Mesenchymal stem cell (in vitro differentiated cells and primary cell): ENCODE data around the gene MACROD2.
"Not testable (repeated sequence)": the region's sequence is repeated elsewhere in the genome, so short reads cannot be mapped to it uniquely, and the experiment has no call there.

Experiments used
- DNase-seq: peaks from one replicate; pipeline ENCODE4 v3.0.0-alpha.2; 2013
- H2AFZ ChIP-seq: one replicate; pipeline ENCODE4 v1.6.1; 2013; ENCODE audit warnings: low read depth, mild to moderate bottlenecking, control low read depth, inconsistent platforms, low read length, moderate library complexity
- H2AK5ac ChIP-seq: 2 replicates; pipeline ENCODE4 v1.6.1; 2013; ENCODE audit warnings: low read length, moderate library complexity, mild to moderate bottlenecking, inconsistent platforms; ENCODE audit not compliant: severe bottlenecking
- H2BK120ac ChIP-seq: one replicate; pipeline ENCODE4 v1.6.1; 2013; ENCODE audit warnings: low read depth, mild to moderate bottlenecking, inconsistent platforms, low read length, moderate library complexity
- H2BK12ac ChIP-seq, 2 experiments: one replicate each; pipeline ENCODE4 v1.6.1; 2013; ENCODE audit warnings: inconsistent platforms in 2 of 2, low read length in 2 of 2, mild to moderate bottlenecking in 2 of 2, moderate library complexity in 2 of 2, control low read depth in 1 of 2
- H2BK15ac ChIP-seq: one replicate; pipeline ENCODE4 v1.6.1; 2013; ENCODE audit warnings: mild to moderate bottlenecking, low read depth, inconsistent platforms; ENCODE audit not compliant: poor library complexity, severe bottlenecking
- H2BK5ac ChIP-seq: 2 replicates; pipeline ENCODE4 v1.6.1; 2013; ENCODE audit warnings: low read depth, mild to moderate bottlenecking, low read length, control low read depth, inconsistent platforms; ENCODE audit not compliant: poor library complexity, severe bottlenecking
- H3K14ac ChIP-seq, 2 experiments: one replicate each; pipeline ENCODE4 v1.6.1; 2013; ENCODE audit warnings: inconsistent platforms in 2 of 2, low read length in 2 of 2, control low read depth in 1 of 2, mild to moderate bottlenecking in 1 of 2, moderate library complexity in 1 of 2
- H3K18ac ChIP-seq, 2 experiments: one replicate each; pipeline ENCODE4 v1.6.1; 2013; ENCODE audit warnings: inconsistent platforms in 2 of 2, low read length in 2 of 2, control low read depth in 1 of 2, low read depth in 1 of 2, mild to moderate bottlenecking in 1 of 2
- H3K23ac ChIP-seq, 2 experiments: one replicate each; pipeline ENCODE4 v1.6.1; 2013; ENCODE audit warnings: inconsistent platforms in 2 of 2, low read length in 2 of 2, mild to moderate bottlenecking in 2 of 2, moderate library complexity in 2 of 2, control low read depth in 1 of 2
- H3K27ac ChIP-seq: 2 replicates; pipeline ENCODE4 v1.5.1; 2013; ENCODE audit warnings: mild to moderate bottlenecking, moderate library complexity, low read length, control low read depth, inconsistent platforms; ENCODE audit not compliant: poor library complexity, severe bottlenecking
- H3K27me3 ChIP-seq, 2 experiments: 2 replicates each; pipeline versions ENCODE4 v1.6.1 to v1.7.0; 2013; ENCODE audit warnings: low read length in 2 of 2, mild to moderate bottlenecking in 2 of 2, moderate library complexity in 2 of 2, control low read depth in 1 of 2, inconsistent platforms in 1 of 2; ENCODE audit not compliant: control insufficient read depth in 1 of 2, insufficient read depth in 1 of 2
- H3K36me3 ChIP-seq, 2 experiments: 2 replicates each; pipeline versions ENCODE4 v1.6.1 to v1.7.0; 2013; ENCODE audit warnings: low read length in 2 of 2, control low read depth in 1 of 2, inconsistent platforms in 1 of 2, low read depth in 1 of 2, mild to moderate bottlenecking in 1 of 2; ENCODE audit not compliant: insufficient read depth in 2 of 2, control insufficient read depth in 1 of 2
- H3K4ac ChIP-seq, 2 experiments: one replicate each; pipeline ENCODE4 v1.6.1; 2013; ENCODE audit warnings: inconsistent platforms in 2 of 2, low read length in 2 of 2, mild to moderate bottlenecking in 2 of 2, moderate library complexity in 2 of 2, control low read depth in 1 of 2, low read depth in 1 of 2
- H3K4me1 ChIP-seq: 2 replicates; pipeline ENCODE4 v1.6.1; 2013; ENCODE audit warnings: low read depth, low read length, control low read depth; ENCODE audit not compliant: control insufficient read depth, insufficient read depth
- H3K4me2 ChIP-seq: 2 replicates; pipeline ENCODE4 v1.6.1; 2013; ENCODE audit warnings: low read length, mild to moderate bottlenecking, inconsistent platforms; ENCODE audit not compliant: poor library complexity, severe bottlenecking
- H3K4me3 ChIP-seq, 2 experiments: 2 replicates each; pipeline versions ENCODE4 v1.5.1 to v1.7.0; 2013; ENCODE audit warnings: low read length in 2 of 2, mild to moderate bottlenecking in 2 of 2, control low read depth in 1 of 2, low read depth in 1 of 2; ENCODE audit not compliant: insufficient read depth in 1 of 2
- H3K79me1 ChIP-seq: replicated peaks from 2 replicates; pipeline ENCODE4 v1.6.1; 2013; ENCODE audit warnings: mild to moderate bottlenecking, control low read depth, low read length, inconsistent platforms; ENCODE audit not compliant: poor library complexity, severe bottlenecking
- H3K9ac ChIP-seq: 2 replicates; pipeline ENCODE4 v1.7.0; 2013; ENCODE audit warnings: mild to moderate bottlenecking, low read length, moderate library complexity
- H3K9me3 ChIP-seq: 2 replicates; pipeline ENCODE4 v1.7.0; 2013; ENCODE audit warnings: mild to moderate bottlenecking, low read length; ENCODE audit not compliant: control insufficient read depth
- H4K8ac ChIP-seq: one replicate; pipeline ENCODE4 v1.6.1; 2013; ENCODE audit warnings: inconsistent platforms, mild to moderate bottlenecking, low read length, moderate library complexity
- H4K91ac ChIP-seq: one replicate; pipeline ENCODE4 v1.6.1; 2013; ENCODE audit warnings: mild to moderate bottlenecking, low read length, inconsistent platforms
- WGBS: methylation state at CpG from one replicate; pipeline ENCODE4 v1.1.7; 2013; ENCODE audit warnings: mixed read lengths; 5-methylcytosine and 5-hydroxymethylcytosine counted together

The MACROD2 gene

DNA sequence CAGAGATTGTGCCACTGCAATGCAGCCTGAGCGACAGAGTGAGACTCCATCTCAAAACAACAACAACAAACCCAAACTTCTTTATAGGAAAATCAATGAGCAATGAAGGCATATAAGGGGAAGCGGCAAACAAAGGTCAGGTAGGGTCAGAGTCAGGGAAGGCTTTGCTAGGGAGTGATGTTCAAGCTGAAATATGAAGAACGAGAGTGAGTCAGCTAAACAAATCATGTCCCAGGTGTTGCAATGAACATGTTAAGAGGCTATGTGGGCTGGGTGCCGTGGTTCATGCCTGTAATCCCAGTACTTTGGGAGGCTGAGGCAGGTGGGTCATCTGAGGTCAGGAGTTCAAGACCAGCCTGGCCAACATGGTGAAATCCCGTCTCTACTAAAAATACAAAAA is 3.4 kb upstream of the MACROD2 start:
- not testable (repeated sequence) for H3K18ac ChIP-seq

DNA sequence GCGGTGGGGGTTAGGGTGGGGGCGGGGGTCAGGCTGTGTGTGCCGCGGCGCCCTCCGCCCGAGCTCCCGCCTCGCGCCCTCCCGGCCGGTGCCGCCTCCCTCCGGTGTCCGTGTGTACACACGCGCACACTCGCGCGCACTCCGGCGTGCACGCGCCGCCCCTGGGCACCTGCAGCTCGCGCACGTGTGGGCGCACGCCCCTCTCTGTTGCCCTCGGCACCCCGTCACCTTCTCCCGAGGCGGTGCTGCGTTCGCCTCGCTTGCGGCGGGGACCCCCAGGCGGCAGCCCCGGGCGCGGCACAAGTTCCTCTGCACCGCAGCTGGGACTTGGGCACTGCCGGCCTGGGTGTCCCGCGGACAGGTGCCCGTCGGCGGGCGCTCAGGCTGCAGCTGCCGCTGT is 525 bp downstream of the MACROD2 start:
- H3K27me3 ChIP-seq: no peaks in the 10 kb centered on the region
- no peak overlapping the region for H2AK5ac ChIP-seq
- H2AFZ ChIP-seq: no peak overlapping the region
- peak overlapping the region in 1 of 2 experiments; percentile 9 for H3K23ac ChIP-seq
- no peaks in the 10 kb centered on the region for H3K79me1 ChIP-seq
- peaks cover 24% of the 10 kb centered on the region for H3K9me3 ChIP-seq
- H3K9ac ChIP-seq: peak overlapping the region; percentile 50
- peaks cover 2% of the 10 kb centered on the region for H3K4me1 ChIP-seq
- H3K18ac ChIP-seq: no peak overlapping the region
- DNase-seq: no peak
- WGBS: under 1% methylated on average over 50 of the region's 52 CpGs
- no peak overlapping the region for H4K91ac ChIP-seq
- H2BK5ac ChIP-seq: no peak overlapping the region
- no peak overlapping the region for H4K8ac ChIP-seq
- H3K4me3 ChIP-seq: peak overlapping the region; percentile 78 to 83
- H2BK15ac ChIP-seq: no peak overlapping the region
- H3K14ac ChIP-seq: no peak overlapping the region
- no peak overlapping the region for H3K4ac ChIP-seq
- H2BK12ac ChIP-seq: no peak overlapping the region
- H2BK120ac ChIP-seq: peak overlapping the region; percentile 19
- H3K36me3 ChIP-seq: no peaks in the 10 kb centered on the region
- H3K4me2 ChIP-seq: peak overlapping the region; percentile 89
- H3K27ac ChIP-seq: no peak overlapping the region

More for the DNA sequence above, 3.4 kb upstream of the MACROD2 start:
- H3K4me2 ChIP-seq, H2AFZ ChIP-seq, H3K23ac ChIP-seq, H3K79me1 ChIP-seq, DNase-seq, H3K27me3 ChIP-seq, H2BK12ac ChIP-seq, H3K27ac ChIP-seq, H2BK120ac ChIP-seq, H2BK15ac ChIP-seq, H3K36me3 ChIP-seq, H3K14ac ChIP-seq, H4K8ac ChIP-seq, H2AK5ac ChIP-seq, H2BK5ac ChIP-seq, H4K91ac ChIP-seq, H3K4me3 ChIP-seq, H3K4ac ChIP-seq, H3K9ac ChIP-seq, H3K4me1 ChIP-seq: not testable (repeated sequence)
- peaks cover 34% of the 10 kb centered on the region for H3K9me3 ChIP-seq
- WGBS: 90% methylated on average over 4 of the region's 5 CpGs

DNA sequence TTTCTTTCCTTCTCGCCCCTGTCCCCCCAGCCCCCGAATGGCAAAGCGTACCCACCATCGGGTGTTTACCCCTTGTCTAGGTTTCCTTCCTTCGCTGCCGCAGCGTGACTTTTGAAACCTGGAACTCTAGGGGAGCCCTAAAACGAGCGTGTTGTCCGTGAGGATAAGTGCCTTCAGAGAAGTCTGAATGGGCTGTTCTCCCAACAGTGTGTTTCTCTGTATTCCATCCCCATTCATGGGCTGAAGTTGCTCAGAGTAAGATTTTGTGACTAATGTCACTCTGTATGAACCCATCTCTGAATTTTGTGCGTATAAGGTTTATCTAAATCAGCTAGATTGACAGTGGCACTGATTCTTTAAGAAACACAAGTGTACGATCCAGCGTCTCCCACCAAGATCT is 949 bp downstream of the MACROD2 start:
- Histone ChIP-seq H2BK12ac (no peak overlapping the region), H4K91ac (no peak overlapping the region), H3K4me3 (peak overlapping the region; percentile 78 to 83), H3K9ac (peak overlapping the region; percentile 50), H4K8ac (no peak overlapping the region), H2AFZ (no peak overlapping the region), H2AK5ac (no peak overlapping the region), H3K4me2 (peak overlapping the region; percentile 89), H3K36me3 (no peaks in the 10 kb centered on the region), H3K9me3 (peaks cover 24% of the 10 kb centered on the region), H3K79me1 (no peaks in the 10 kb centered on the region), H3K4me1 (peaks cover 2% of the 10 kb centered on the region), H3K14ac (no peak overlapping the region), H3K18ac (no peak overlapping the region), H3K27ac (no peak overlapping the region), H3K23ac (no peak overlapping the region), H2BK15ac (no peak overlapping the region), H3K4ac (no peak overlapping the region), H2BK5ac (no peak overlapping the region), H3K27me3 (no peaks in the 10 kb centered on the region), H2BK120ac (no peak overlapping the region)
- no peak for DNase-seq
- 18% methylated on average over 12 of the region's 13 CpGs for WGBS

GRCh38 chr20:14000917-14001316 is 5.6 kb downstream of the MACROD2 start:
- H3K14ac ChIP-seq: no peak overlapping the region
- H2BK12ac ChIP-seq: no peak overlapping the region
- H3K18ac ChIP-seq: no peak overlapping the region
- no peak overlapping the region for H4K91ac ChIP-seq
- H3K4ac ChIP-seq: no peak overlapping the region
- H2BK120ac ChIP-seq: no peak overlapping the region
- no peak for DNase-seq
- no peak overlapping the region for H3K4me3 ChIP-seq
- no peak overlapping the region for H3K27ac ChIP-seq
- H2AFZ ChIP-seq: no peak overlapping the region
- no peak overlapping the region for H3K4me2 ChIP-seq
- peaks cover 0 to 3% of the 10 kb centered on the region in 2 experiments for H3K36me3 ChIP-seq
- no peaks in the 10 kb centered on the region for H3K27me3 ChIP-seq
- H3K9ac ChIP-seq: no peak overlapping the region
- no peaks in the 10 kb centered on the region for H3K4me1 ChIP-seq
- H3K79me1 ChIP-seq: peaks cover 2% of the 10 kb centered on the region
- H4K8ac ChIP-seq: no peak overlapping the region
- no peak overlapping the region for H3K23ac ChIP-seq
- no peak overlapping the region for H2AK5ac ChIP-seq
- 88% methylated on average over 1 of the region's 1 CpG for WGBS
- peaks cover under 1% of the 10 kb centered on the region for H3K9me3 ChIP-seq
- H2BK15ac ChIP-seq: no peak overlapping the region
- no peak overlapping the region for H2BK5ac ChIP-seq
